Measurements from ENCODE around the gene MGAT5. TPM values are rescaled to one million over a fixed set of nuclear protein-coding genes. Genes with fewer than 3 reads are reported as not detected.

MGAT5 gene
- total and polyA plus RNA-seq, 7 donors = 1.1 to 7.0 (median 2.1) TPM

DNA sequence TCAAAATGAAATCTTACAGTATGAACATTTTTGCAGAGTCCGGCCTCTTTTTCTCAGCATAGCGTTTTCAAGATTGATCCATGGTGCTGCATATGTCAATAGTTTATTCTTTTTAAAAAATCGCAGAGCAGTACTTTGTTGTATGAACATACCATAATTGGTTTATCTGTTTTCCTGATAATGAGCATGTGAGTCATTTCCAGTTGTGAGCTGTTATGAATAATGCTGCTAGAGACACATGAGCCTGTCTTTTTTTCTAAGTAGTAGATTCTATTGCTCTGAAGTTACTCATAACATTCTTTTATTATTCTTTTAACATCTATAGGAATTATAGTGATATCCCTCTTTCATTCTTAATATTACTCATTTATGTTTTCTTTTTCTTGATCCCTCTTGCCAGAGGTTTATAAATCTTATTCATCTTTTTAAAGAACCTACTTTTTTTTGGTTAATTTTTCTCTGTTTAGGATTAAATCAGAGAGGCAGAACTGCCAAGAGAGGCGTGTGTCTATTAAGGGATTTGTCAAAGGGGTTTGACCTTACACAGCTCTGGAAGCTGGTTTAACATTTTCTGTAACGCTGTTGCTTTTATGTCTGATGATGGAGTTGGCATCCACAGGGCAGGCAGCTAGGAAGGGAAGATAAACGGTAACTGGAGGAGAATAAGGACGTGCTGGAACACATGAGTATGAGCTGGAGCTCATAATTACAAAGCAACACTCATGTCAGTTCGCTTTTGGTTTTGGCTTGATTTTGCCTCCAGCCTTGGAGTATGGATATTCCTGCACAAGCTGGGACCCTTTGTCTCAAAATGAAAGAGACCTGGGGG is 47.4 kb downstream of the MGAT5 start:
- H3K36me3 ChIP-seq (ENCODE audit: insufficient read depth in 1 of 2, low read depth in 1 of 2) = no peaks in the 10 kb centered on the region
- ATAC-seq (no peak), DNase-seq (no peak)
- no peaks in the 10 kb centered on the region for H3K9me3 ChIP-seq
- no peak for TF ChIP-seq CTCF (IDR thresholded peaks at IDR 0.05)
- no peak overlapping the region for H3K4me3 ChIP-seq
- intact Hi-C loops (cut with DNase I) = no loop called here
- no peak overlapping the region for H3K27ac ChIP-seq
- peaks cover 16% of the 10 kb centered on the region for H3K4me1 ChIP-seq
- no peaks in the 10 kb centered on the region for H3K27me3 ChIP-seq (ENCODE audit: insufficient read depth in 3 of 3, low read length in 2 of 3)
- 41 to 46% (median 46%) methylated on average over 8 of the region's 8 CpGs for WGBS, 3 donors

DNA sequence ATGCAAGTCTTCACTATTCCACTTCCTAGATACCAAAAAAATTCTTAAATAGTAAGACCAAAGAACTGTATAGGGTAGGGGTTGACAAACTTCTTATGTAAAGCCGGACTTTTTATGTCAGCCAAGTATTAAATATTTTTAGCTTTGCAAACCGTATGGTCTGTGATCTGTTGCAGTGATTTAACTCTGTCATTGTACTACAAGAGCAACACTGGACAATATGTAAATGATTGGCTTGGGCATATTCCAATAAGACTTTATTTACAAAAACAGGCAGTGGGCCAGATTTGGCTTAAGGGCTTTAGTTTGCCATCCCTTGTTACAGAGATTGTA is 48.0 kb downstream of the MGAT5 start:
- 32 to 47% (median 35%) methylated on average over 2 of the region's 2 CpGs for WGBS, 3 donors
- Histone ChIP-seq H3K4me1 (peaks cover 16% of the 10 kb centered on the region), H3K27ac (no peak overlapping the region), H3K4me3 (no peak overlapping the region), H3K27me3 (ENCODE audit: insufficient read depth in 3 of 3, low read length in 2 of 3) (no peaks in the 10 kb centered on the region), H3K36me3 (ENCODE audit: insufficient read depth in 1 of 2, low read depth in 1 of 2) (no peaks in the 10 kb centered on the region), H3K9me3 (no peaks in the 10 kb centered on the region)
- intact Hi-C loops (cut with DNase I) = no loop called here
- DNase-seq = no peak
- no peak for ATAC-seq
- no peak for TF ChIP-seq CTCF (IDR thresholded peaks at IDR 0.05)

GRCh38 chr2:134304394-134305108 is 50.7 kb downstream of the MGAT5 start:
- H3K4me3 ChIP-seq = no peak overlapping the region
- no peaks in the 10 kb centered on the region for H3K9me3 ChIP-seq
- intact Hi-C loops (cut with DNase I) = no loop called here
- no peaks in the 10 kb centered on the region for H3K36me3 ChIP-seq (ENCODE audit: insufficient read depth in 1 of 2, low read depth in 1 of 2)
- TF ChIP-seq CTCF (IDR thresholded peaks at IDR 0.05) = no peak
- 48 to 64% (median 59%) methylated on average over 3 of the region's 3 CpGs for WGBS, 3 donors
- H3K27me3 ChIP-seq (ENCODE audit: insufficient read depth in 3 of 3, low read length in 2 of 3) = no peaks in the 10 kb centered on the region
- ATAC-seq (peak in 1 of 4 donors; percentile 47), DNase-seq (no peak)
- H3K27ac ChIP-seq = no peak overlapping the region
- peaks cover 16% of the 10 kb centered on the region for H3K4me1 ChIP-seq

DNA sequence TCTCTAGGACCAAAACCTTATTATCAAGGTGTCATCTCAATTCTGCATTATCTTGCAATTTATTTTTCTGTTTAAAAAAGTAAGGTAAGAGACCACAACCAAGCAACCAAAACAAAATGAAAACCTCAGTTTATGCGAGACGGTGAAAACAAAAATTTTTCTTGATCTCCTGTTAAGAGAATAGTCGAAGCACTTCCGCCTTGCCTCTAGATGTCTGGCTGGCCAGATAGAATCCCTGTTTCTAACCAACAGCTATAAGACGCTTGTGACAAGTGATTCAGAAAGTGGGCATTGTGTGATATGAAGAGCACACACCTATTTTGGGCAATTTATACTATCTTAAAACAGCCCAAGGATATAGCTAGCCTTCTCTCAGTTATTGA is 51.2 kb downstream of the MGAT5 start:
- Histone ChIP-seq H3K36me3 (ENCODE audit: insufficient read depth in 1 of 2, low read depth in 1 of 2) (no peaks in the 10 kb centered on the region), H3K27me3 (ENCODE audit: insufficient read depth in 3 of 3, low read length in 2 of 3) (no peaks in the 10 kb centered on the region), H3K4me1 (peaks cover 16% of the 10 kb centered on the region), H3K27ac (no peak overlapping the region), H3K4me3 (no peak overlapping the region), H3K9me3 (no peaks in the 10 kb centered on the region)
- TF ChIP-seq CTCF (IDR thresholded peaks at IDR 0.05) = no peak
- DNase-seq (no peak), ATAC-seq (no peak)
- intact Hi-C loops (cut with DNase I) = no loop called here
- 92 to 96% (median 95%) methylated on average over 5 of the region's 5 CpGs for WGBS, 3 donors

Data from psoas muscle (tissue), 8 donors.